Stomach (tissue), 4 donors: ENCODE results near the gene KASH5.

Experiments
- EP300 ChIP-seq: sonication (generic); formaldehyde crosslinking; IDR thresholded peaks from one replicate; pipeline ENCODE4 v1.6.1; 2017; ENCODE audit warnings: antibody characterized with exemption
- POLR2A ChIP-seq, 4 donors: fragments of 450-650 bp; IDR thresholded peaks; one replicate each; pipeline ENCODE4 v1.6.1; 2016; ENCODE audit warnings: antibody characterized with exemption in 4 of 4, control low read depth in 2 of 4, mild to moderate bottlenecking in 1 of 4, moderate library complexity in 1 of 4
- POLR2AphosphoS5 ChIP-seq, 3 donors: sonication (generic); formaldehyde crosslinking; IDR thresholded peaks; one replicate each; pipeline ENCODE4 v1.6.1; 2016; ENCODE audit warnings: antibody characterized with exemption in 3 of 3
- TF ChIP-seq, protein P1 (sequence below), 7 experiments: fragments of 450-650 bp in 4 of 7; fragments of 200-600 bp in 3 of 7; sonication (generic) in 3 of 7; IDR thresholded peaks; one replicate each; pipeline ENCODE4 v1.5.1; 2016 to 2019; ENCODE audit warnings: antibody characterized with exemption in 7 of 7, control low read depth in 2 of 7, mild to moderate bottlenecking in 1 of 7

DNA sequence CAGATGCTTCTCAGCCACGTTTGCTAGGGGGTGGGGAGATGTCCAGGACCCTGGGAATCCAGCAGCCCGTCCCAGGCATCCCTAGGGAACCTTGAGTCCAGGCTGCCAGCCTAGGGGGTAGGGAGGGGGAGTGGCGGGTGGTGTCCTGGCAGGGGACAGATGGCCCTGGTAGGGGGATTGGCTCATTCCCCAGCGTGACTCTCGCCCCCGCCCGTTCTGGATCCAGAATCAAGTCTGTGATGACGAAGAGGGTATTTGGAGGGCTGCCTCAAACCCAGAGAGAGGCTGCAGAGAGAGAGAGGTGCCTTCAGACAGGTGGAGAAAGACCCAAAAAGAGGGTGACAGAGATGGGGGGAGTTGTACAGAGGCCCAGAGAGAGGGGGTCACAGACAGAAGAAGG, 49.2 kb downstream of the KASH5 start:
- no peak for TF ChIP-seq POLR2A (IDR thresholded peaks at IDR 0.05)
- TF ChIP-seq, protein P1, sequence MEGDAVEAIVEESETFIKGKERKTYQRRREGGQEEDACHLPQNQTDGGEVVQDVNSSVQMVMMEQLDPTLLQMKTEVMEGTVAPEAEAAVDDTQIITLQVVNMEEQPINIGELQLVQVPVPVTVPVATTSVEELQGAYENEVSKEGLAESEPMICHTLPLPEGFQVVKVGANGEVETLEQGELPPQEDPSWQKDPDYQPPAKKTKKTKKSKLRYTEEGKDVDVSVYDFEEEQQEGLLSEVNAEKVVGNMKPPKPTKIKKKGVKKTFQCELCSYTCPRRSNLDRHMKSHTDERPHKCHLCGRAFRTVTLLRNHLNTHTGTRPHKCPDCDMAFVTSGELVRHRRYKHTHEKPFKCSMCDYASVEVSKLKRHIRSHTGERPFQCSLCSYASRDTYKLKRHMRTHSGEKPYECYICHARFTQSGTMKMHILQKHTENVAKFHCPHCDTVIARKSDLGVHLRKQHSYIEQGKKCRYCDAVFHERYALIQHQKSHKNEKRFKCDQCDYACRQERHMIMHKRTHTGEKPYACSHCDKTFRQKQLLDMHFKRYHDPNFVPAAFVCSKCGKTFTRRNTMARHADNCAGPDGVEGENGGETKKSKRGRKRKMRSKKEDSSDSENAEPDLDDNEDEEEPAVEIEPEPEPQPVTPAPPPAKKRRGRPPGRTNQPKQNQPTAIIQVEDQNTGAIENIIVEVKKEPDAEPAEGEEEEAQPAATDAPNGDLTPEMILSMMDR (IDR thresholded peaks at IDR 0.05), result no peak
- no peak for TF ChIP-seq EP300
- no peak for TF ChIP-seq POLR2AphosphoS5 (IDR thresholded peaks at IDR 0.05)
